Endothelial cell of umbilical vein (primary cell): ENCODE results near the gene TFF1.

Source experiments
- EZH2 ChIP-seq: IDR thresholded peaks from 2 replicates; pipeline ENCODE4 v1.6.1; 2012; ENCODE audit warnings: borderline replicate concordance, low read depth, mild to moderate bottlenecking, moderate library complexity, low read length, inconsistent platforms; ENCODE audit not compliant: severe bottlenecking
- FOS ChIP-seq: IDR thresholded peaks from 2 replicates; pipeline ENCODE4 v1.6.1; 2011; ENCODE audit warnings: mild to moderate bottlenecking, low read length, moderate library complexity, borderline replicate concordance; ENCODE audit not compliant: insufficient read depth
- JUN ChIP-seq: IDR thresholded peaks from 2 replicates; pipeline ENCODE4 v1.6.1; 2011; ENCODE audit warnings: borderline replicate concordance, low read depth; ENCODE audit not compliant: insufficient read length, insufficient read depth
- MYC ChIP-seq: IDR thresholded peaks from one replicate; pipeline ENCODE4 v1.6.1; 2011; ENCODE audit warnings: mild to moderate bottlenecking, low read depth, low read length
- POLR2A ChIP-seq: IDR thresholded peaks from 2 replicates; pipeline ENCODE4 v1.6.1; 2012; ENCODE audit warnings: low read depth, mild to moderate bottlenecking, control low read depth, low read length
- POLR2AphosphoS5 ChIP-seq: IDR thresholded peaks from 2 replicates; pipeline ENCODE4 v1.6.1; 2012; ENCODE audit warnings: low read depth, mild to moderate bottlenecking, control low read depth, low read length, moderate library complexity; ENCODE audit not compliant: insufficient read depth
- TF ChIP-seq, protein P1 (sequence below), 2 donors: IDR thresholded peaks; 1 replicate in 1 of 2; 2 replicates in 1 of 2; pipeline ENCODE4 v1.5.1; 2011; ENCODE audit warnings: low read length in 2 of 2, mild to moderate bottlenecking in 2 of 2, moderate library complexity in 2 of 2, control low read depth in 1 of 2, inconsistent platforms in 1 of 2, low read depth in 1 of 2; ENCODE audit not compliant: insufficient read depth in 1 of 2; ENCODE audit errors: extremely low read depth in 1 of 2

DNA sequence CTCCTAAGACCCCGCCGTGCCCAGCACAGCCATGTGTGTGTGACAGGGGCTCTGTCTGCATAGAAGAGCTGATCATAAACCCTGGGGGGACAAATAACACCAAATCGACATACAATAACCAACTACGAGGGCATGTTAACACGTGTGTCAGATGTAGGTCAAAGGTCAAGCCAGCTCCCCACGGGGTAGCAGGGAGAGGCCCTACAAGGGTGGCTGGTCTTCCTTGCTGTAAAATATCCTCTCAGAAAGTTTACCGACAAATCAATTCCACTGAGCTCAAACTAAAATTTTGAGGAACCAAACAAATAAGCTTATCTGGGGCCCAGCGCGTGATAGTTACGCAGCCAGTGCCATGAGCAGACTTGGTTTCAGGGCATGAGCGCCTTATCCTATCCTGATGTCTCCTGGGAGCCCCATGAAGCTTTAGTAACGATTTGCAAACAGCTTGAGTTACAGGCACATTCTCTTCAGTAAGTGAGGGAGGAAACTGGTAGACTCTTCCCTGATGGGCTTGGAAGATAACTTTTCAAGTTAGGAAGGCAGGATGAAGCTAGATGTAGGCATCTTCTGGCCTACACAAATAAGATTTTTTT, 32.2 kb upstream of the TFF1 start:
- TF ChIP-seq, protein P1, sequence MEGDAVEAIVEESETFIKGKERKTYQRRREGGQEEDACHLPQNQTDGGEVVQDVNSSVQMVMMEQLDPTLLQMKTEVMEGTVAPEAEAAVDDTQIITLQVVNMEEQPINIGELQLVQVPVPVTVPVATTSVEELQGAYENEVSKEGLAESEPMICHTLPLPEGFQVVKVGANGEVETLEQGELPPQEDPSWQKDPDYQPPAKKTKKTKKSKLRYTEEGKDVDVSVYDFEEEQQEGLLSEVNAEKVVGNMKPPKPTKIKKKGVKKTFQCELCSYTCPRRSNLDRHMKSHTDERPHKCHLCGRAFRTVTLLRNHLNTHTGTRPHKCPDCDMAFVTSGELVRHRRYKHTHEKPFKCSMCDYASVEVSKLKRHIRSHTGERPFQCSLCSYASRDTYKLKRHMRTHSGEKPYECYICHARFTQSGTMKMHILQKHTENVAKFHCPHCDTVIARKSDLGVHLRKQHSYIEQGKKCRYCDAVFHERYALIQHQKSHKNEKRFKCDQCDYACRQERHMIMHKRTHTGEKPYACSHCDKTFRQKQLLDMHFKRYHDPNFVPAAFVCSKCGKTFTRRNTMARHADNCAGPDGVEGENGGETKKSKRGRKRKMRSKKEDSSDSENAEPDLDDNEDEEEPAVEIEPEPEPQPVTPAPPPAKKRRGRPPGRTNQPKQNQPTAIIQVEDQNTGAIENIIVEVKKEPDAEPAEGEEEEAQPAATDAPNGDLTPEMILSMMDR (IDR thresholded peaks at IDR 0.05; ENCODE audit: extremely low read depth in 1 of 2, insufficient read depth in 1 of 2, low read depth in 1 of 2, low read length in 2 of 2): no peak
- TF ChIP-seq JUN (no peak), EZH2 (no peak), POLR2A (no peak), POLR2AphosphoS5 (no peak), FOS (no peak), MYC (no peak)
